Measurements from ENCODE around the gene SELPLG. TPM values are rescaled to one million over a fixed set of nuclear protein-coding genes. Genes with fewer than 3 reads are reported as not detected.
"Not testable (repeated sequence)": the region's sequence is repeated elsewhere in the genome, so short reads cannot be mapped to it uniquely, and the experiment has no call there.

The SELPLG gene
- total RNA-seq, 1 donor from 2014 or later, result 4.1 TPM

DNA sequence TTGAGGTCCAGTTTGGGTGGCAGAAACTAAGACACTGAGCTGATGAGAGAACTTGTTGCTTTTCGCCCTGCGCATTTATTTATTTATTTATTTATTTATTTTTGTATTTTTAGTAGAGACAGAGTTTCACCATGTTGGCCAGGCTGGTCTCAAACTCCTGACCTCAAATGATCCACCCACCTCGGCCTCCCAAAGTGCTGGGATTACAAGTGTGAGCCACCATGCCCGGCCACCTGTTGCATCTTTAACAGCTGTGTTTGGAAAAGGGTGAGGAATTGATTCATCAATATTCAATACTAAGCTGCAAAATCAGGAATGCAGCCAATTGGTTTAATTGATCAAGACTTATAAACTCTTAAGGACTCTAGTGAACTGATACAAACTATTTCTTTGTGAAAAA is 24.4 kb upstream of the SELPLG start:
- ATAC-seq; intact Hi-C loops (cut with micrococcal nuclease); DNase-seq: not testable (repeated sequence)

DNA sequence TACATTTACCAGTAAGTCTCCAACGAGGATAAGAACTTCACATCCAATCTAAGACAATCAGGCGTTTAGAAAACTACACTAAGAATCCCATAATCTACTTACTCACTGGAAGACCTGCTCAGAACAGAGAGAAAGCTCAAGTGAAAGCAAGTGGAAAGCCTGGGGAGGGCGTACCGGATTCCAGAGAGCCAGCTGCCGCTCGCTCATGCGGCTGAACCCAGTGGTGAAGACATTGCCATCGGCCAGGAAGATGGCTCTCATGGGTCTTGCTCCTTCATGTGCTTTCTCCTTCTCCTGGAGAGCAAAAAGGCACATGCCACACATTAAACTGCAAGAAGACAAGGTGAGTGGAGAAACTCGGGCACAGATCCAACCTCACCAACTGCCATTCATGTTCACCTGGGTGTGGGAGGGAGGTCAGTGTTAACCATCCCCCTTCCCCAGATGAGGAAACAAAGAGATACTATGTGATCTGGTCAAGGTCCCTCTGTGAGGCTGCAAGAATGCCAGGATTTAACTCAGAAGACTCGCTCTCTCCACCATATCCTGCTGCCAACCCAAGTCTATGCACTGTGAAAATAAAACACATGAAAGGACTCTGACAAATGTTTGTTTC is 23.5 kb upstream of the SELPLG start:
- intact Hi-C loops (cut with micrococcal nuclease), result no loop called here
- no peak for DNase-seq
- ATAC-seq, result no peak

DNA sequence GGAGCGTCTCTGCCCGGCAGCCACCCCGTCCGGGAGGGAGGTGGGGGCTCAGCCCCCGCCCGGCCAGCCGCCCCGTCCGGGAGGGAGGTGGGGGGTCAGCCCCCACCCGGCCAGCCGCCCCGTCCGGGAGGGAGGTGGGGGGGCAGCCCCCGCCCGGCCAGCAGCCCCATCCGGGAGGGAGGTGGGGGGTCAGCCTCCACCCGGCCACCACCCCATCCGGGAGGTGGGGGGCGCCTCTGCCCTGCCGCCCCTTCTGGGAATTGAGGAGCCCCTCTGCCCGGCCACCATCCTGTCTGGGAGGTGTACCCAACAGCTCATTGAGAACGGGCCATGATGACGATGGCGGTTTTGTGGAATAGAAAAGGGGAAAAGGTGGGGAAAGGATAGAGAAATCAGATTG is 22.6 kb upstream of the SELPLG start:
- ATAC-seq; intact Hi-C loops (cut with micrococcal nuclease); DNase-seq: not testable (repeated sequence)

DNA sequence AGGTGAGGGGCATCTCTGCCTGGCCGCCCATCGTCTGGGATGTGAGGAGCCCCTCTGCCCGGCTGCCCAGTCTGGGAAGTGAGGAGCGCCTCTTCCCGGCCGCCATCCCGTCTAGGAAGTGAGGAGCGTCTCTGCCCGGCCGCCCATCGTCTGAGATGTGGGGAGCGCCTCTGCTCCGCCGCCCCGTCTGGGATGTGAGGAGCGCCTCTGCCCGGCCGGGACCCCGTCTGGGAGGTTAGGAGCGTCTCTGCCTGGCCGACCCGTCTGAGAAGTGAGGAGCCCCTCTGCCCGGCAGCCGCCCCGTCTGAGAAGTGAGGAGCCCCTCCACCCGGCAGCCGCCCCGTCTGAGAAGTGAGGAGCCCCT is 22.1 kb upstream of the SELPLG start:
- DNase-seq; ATAC-seq; intact Hi-C loops (cut with micrococcal nuclease): not testable (repeated sequence)

GRCh38 chr12:108654622-108655021 is 20.9 kb upstream of the SELPLG start:
- intact Hi-C loops (cut with micrococcal nuclease); DNase-seq: not testable (repeated sequence)
- peak; percentile 79 for ATAC-seq

DNA sequence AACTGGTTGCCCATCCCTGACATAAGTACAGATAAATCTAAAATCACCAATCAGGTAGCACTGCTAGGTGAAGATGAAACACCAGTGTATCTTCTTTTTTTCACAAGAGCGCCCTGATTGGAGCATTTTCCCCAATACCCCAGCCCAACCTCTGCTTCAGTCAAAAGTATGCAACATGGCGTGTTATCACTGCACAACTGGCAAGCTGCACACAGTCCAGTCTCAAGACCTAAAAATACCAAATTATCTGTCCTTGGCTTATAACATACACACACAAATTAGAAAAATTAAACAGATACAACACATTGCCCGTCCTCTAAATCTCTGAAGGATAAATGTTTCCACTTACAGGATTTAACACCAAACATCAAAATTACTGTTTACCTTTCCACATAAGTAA is 20.2 kb upstream of the SELPLG start:
- intact Hi-C loops (cut with micrococcal nuclease), result no loop called here
- DNase-seq (no peak), ATAC-seq (peak; percentile 74)

DNA sequence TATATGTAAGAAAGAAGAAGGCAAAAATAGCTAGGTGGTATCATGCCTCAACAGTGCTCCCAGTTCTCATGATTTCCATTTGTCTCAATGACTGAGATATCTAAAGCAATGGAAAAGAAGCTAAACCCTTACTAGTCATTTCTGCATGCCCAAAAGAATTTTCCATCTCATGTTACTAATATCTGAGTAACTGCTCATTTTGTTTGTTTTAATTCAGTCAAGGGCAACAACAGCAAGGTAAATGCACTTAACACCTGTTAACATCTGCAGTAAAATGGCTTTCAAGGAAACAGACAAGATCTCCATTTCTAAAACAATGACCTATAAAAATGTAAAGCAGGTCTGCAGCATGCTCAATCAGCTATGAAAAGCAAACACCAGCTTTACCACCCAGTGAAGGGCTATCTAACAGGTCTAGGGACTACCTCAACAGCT is 19.4 kb upstream of the SELPLG start:
- no peak for ATAC-seq
- DNase-seq, result no peak
- intact Hi-C loops (cut with micrococcal nuclease), result no loop called here

GRCh38 chr12:108650083-108650482 is 16.4 kb upstream of the SELPLG start:
- intact Hi-C loops (cut with micrococcal nuclease), result no loop called here
- DNase-seq, result no peak
- no peak for ATAC-seq

GRCh38 chr12:108649669-108650068 is 16.0 kb upstream of the SELPLG start:
- no peak for ATAC-seq
- intact Hi-C loops (cut with micrococcal nuclease), result no loop called here
- DNase-seq, result no peak

- intact Hi-C loops (cut with micrococcal nuclease), result no loop called here
- DNase-seq, result no peak
- no peak for ATAC-seq
Measured at GRCh38 chr12:108649126-108649525, 15.4 kb upstream of the SELPLG start.

DNA sequence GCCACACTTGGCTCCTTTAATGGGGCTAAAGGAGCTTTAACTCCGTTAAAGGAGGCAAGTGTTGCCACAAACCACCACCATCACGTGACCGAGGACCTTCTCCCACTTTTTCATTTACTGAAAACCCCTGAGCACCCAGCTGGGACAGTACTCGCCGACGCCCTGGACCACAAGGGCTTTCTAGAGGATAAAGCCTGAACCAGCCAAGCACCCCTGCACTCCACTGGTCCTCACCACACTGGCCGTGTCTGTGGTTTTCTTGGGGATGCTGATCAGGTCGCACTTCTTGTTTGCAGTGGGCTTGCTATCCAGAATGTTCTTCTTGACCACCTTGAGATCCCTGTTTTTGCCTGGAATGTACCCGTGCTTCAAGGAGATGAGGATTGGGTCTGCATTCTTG is 14.7 kb upstream of the SELPLG start:
- DNase-seq (no peak), ATAC-seq (no peak)
- intact Hi-C loops (cut with micrococcal nuclease), result no loop called here

GRCh38 chr12:108647585-108648287 is 14.0 kb upstream of the SELPLG start:
- DNase-seq (no peak), ATAC-seq (no peak)
- intact Hi-C loops (cut with micrococcal nuclease), result no loop called here

- DNase-seq (no peak), ATAC-seq (no peak)
- intact Hi-C loops (cut with micrococcal nuclease), result no loop called here
Measured at GRCh38 chr12:108646600-108647579, 13.2 kb upstream of the SELPLG start.

GRCh38 chr12:108645686-108646599 is 12.2 kb upstream of the SELPLG start:
- ATAC-seq, result no peak
- intact Hi-C loops (cut with micrococcal nuclease), result no loop called here
- DNase-seq, result no peak

- ATAC-seq (no peak), DNase-seq (no peak)
- intact Hi-C loops (cut with micrococcal nuclease), result no loop called here
Measured at GRCh38 chr12:108644811-108645120, 11.1 kb upstream of the SELPLG start.

GRCh38 chr12:108643941-108644810 is 10.5 kb upstream of the SELPLG start:
- peak; percentile 64 for ATAC-seq

DNA sequence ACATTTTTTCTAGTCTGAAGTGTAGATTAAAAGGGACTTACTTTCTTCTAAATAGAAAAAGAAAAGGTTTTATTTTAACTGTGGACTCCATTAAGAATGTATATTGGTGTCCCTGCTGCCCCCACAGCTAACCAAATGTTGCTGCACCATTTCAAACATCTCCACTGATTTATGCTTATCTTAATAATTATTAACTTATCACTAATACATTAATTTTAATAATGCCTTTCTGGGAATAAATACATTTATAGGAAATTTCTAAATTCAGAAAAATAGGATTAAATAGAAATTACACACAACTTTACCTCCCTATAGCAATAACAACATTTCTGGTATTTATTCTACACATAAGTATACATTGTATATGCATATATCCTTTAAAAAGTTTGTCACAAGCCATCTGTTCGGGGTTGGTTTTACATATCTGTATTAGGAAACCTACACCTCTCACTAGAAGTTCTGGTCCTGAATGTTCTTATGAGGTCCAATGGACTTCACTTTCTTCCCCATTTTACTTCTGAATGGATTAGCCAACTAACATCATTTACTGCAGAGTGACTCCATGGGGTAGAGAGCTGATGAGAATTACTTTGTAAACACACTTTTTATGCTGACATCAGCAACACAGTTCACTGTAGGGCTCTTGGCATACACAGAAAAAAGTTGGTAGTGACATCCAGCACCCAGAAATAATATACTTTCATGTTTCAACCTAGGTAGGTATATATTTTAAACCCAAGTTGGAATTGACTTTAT is 9.4 kb upstream of the SELPLG start:
- ATAC-seq, result no peak
- no peak for DNase-seq
- intact Hi-C loops (cut with micrococcal nuclease), result no loop called here

More at GRCh38 chr12:108643941-108644810, 10.5 kb upstream of the SELPLG start:
- intact Hi-C loops (cut with micrococcal nuclease), result no loop called here
- peak; percentile 57 for DNase-seq
